ENCODE data around the gene NTMT1.

DNA sequence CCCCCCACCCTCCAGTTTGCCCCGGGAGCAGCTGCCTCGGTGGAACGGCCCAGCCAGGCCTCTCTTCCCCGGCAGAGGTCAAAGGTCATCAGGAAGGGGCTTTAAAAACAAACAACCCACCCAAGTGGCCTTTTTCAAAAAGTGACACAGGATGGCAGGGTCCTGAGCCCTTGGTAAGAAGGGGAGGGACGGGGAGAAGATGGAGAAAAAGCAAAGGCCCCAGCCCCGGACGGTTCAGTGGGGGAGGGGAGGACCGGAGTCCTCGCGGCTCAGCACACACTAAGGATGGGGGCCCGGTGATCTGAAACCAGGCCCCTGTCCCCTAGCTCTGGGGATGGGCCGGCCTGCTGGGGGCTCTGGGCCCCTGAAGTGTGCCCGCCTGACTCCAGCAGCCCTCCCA, 40.6 kb downstream of the NTMT1 start:
- no peak for TF ChIP-seq POLR2A (IDR thresholded peaks at IDR 0.05)
- TF ChIP-seq, protein P1, sequence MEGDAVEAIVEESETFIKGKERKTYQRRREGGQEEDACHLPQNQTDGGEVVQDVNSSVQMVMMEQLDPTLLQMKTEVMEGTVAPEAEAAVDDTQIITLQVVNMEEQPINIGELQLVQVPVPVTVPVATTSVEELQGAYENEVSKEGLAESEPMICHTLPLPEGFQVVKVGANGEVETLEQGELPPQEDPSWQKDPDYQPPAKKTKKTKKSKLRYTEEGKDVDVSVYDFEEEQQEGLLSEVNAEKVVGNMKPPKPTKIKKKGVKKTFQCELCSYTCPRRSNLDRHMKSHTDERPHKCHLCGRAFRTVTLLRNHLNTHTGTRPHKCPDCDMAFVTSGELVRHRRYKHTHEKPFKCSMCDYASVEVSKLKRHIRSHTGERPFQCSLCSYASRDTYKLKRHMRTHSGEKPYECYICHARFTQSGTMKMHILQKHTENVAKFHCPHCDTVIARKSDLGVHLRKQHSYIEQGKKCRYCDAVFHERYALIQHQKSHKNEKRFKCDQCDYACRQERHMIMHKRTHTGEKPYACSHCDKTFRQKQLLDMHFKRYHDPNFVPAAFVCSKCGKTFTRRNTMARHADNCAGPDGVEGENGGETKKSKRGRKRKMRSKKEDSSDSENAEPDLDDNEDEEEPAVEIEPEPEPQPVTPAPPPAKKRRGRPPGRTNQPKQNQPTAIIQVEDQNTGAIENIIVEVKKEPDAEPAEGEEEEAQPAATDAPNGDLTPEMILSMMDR (IDR thresholded peaks at IDR 0.05), result no peak
- no peak for TF ChIP-seq EP300 (IDR thresholded peaks at IDR 0.05)
- no peak for TF ChIP-seq POLR2AphosphoS5 (IDR thresholded peaks at IDR 0.05)
